DND-41 (cell line): ENCODE data around the gene CWH43.

ENCODE experiments used
- ATAC-seq: fragments of 200-7000 bp; cut with Tn5 transposase; 3 replicates; pipeline ENCODE4 v1.9.1; 2021; ENCODE audit warnings: low read depth; ENCODE audit not compliant: insufficient read depth
- DNase-seq: peaks from one replicate; pipeline ENCODE4 v3.0.0-alpha.2; 2020
- H2AFZ ChIP-seq: 2 replicates; pipeline ENCODE4 v1.6.0; 2012; ENCODE audit warnings: low read depth, low read length
- H3K27ac ChIP-seq: 2 replicates; pipeline ENCODE4 v1.5.1; 2012; ENCODE audit warnings: low read length, inconsistent platforms
- H3K27me3 ChIP-seq: fragments of 200-600 bp; sonication (generic); 2 replicates; pipeline ENCODE4 v1.6.0; 2012; ENCODE audit warnings: low read length, mild to moderate bottlenecking, inconsistent platforms; ENCODE audit not compliant: insufficient read depth, poor library complexity
- H3K36me3 ChIP-seq: 2 replicates; pipeline ENCODE4 v1.5.1; 2012; ENCODE audit warnings: low read length, inconsistent platforms; ENCODE audit not compliant: insufficient read depth
- H3K4me1 ChIP-seq: 2 replicates; pipeline ENCODE4 v1.5.1; 2012; ENCODE audit warnings: mild to moderate bottlenecking, low read length; ENCODE audit not compliant: insufficient read depth
- H3K4me2 ChIP-seq: 2 replicates; pipeline ENCODE4 v1.6.0; 2012; ENCODE audit warnings: mild to moderate bottlenecking, moderate library complexity, low read length, inconsistent platforms; ENCODE audit not compliant: insufficient read depth
- H3K4me3 ChIP-seq, 2 experiments: fragments of 200-600 bp in 1 of 2; shearing (Covaris generic) in 1 of 2; 2 replicates each; pipeline ENCODE4 v1.5.1; 2012 to 2016; ENCODE audit warnings: inconsistent platforms in 2 of 2, low read length in 2 of 2, mild to moderate bottlenecking in 2 of 2, low read depth in 1 of 2, moderate library complexity in 1 of 2
- H3K79me2 ChIP-seq: 2 replicates; pipeline ENCODE4 v1.6.0; 2012; ENCODE audit warnings: low read length, inconsistent platforms; ENCODE audit not compliant: insufficient read depth
- H3K9ac ChIP-seq: 2 replicates; pipeline ENCODE4 v1.6.0; 2012; ENCODE audit warnings: low read depth, mild to moderate bottlenecking, inconsistent platforms, low read length, moderate library complexity
- H3K9me3 ChIP-seq: 2 replicates; pipeline ENCODE4 v1.5.1; 2012; ENCODE audit warnings: low read length, moderate library complexity, mild to moderate bottlenecking, inconsistent platforms; ENCODE audit not compliant: insufficient read depth, severe bottlenecking
- H4K20me1 ChIP-seq: 2 replicates; pipeline ENCODE4 v1.6.0; 2012; ENCODE audit warnings: low read length; ENCODE audit not compliant: insufficient read depth
- EZH2 ChIP-seq: IDR thresholded peaks from 3 replicates; pipeline ENCODE4 v1.6.1; 2012; ENCODE audit warnings: borderline replicate concordance, low read depth, mild to moderate bottlenecking, moderate library complexity, low read length, inconsistent platforms; ENCODE audit not compliant: severe bottlenecking
- TF ChIP-seq, protein P1 (sequence below): IDR thresholded peaks from 2 replicates; pipeline ENCODE4 v1.5.1; 2012; ENCODE audit warnings: borderline replicate concordance, low read length, moderate library complexity, mild to moderate bottlenecking; ENCODE audit not compliant: poor library complexity, severe bottlenecking; ENCODE audit errors: extremely low read depth

CWH43 gene

DNA sequence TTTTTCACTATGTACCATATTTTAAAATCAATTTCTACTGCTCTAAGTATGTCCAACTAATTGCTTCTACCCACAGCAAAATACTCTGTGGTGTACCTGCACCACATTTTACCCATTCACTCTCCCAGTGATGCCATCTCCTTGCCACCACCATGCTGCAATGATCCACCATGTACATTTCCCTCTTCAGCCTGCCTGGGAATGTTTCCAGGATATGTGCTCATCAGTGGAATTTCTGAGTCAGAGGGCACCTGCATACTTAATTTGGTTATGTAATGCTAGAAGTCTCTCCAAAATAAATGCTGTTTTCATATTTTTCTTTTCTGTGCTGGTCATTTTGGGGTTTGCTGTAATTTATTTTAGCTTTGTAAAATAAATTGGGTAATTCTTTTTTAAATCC is 46.3 kb upstream of the CWH43 start:
- TF ChIP-seq, protein P1, sequence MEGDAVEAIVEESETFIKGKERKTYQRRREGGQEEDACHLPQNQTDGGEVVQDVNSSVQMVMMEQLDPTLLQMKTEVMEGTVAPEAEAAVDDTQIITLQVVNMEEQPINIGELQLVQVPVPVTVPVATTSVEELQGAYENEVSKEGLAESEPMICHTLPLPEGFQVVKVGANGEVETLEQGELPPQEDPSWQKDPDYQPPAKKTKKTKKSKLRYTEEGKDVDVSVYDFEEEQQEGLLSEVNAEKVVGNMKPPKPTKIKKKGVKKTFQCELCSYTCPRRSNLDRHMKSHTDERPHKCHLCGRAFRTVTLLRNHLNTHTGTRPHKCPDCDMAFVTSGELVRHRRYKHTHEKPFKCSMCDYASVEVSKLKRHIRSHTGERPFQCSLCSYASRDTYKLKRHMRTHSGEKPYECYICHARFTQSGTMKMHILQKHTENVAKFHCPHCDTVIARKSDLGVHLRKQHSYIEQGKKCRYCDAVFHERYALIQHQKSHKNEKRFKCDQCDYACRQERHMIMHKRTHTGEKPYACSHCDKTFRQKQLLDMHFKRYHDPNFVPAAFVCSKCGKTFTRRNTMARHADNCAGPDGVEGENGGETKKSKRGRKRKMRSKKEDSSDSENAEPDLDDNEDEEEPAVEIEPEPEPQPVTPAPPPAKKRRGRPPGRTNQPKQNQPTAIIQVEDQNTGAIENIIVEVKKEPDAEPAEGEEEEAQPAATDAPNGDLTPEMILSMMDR = no peak
- no peak for TF ChIP-seq EZH2
- Histone ChIP-seq H3K9me3 (no peaks in the 10 kb centered on the region), H4K20me1 (no peaks in the 10 kb centered on the region), H3K9ac (no peak overlapping the region), H2AFZ (no peak overlapping the region), H3K4me1 (no peaks in the 10 kb centered on the region), H3K36me3 (no peaks in the 10 kb centered on the region), H3K79me2 (no peaks in the 10 kb centered on the region), H3K27ac (no peak overlapping the region), H3K4me3 (no peak overlapping the region), H3K27me3 (peaks cover 6% of the 10 kb centered on the region), H3K4me2 (no peak overlapping the region)
- ATAC-seq = no peak
- no peak for DNase-seq

DNA sequence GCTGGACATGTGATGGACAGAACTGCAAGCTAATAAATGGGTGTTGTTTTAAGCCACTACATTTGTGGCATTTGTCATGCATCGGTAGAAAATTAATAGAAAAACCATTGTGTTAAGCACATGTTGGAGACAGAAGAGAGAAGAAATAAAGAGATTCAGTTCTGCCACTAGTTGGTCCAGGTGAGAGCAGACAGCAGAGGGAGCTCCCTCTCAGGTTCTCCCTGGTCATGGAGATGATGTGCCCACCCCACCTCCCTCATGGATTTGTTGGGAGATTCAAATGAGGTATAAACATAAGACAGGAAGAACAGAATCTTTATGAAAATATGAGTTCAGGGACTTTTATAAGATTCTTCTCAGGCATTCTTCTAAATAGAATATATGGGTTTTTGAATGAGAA is 42.7 kb upstream of the CWH43 start:
- ATAC-seq = no peak
- H2AFZ ChIP-seq = no peak overlapping the region
- H3K9me3 ChIP-seq = no peaks in the 10 kb centered on the region
- H4K20me1 ChIP-seq = no peaks in the 10 kb centered on the region
- no peaks in the 10 kb centered on the region for H3K36me3 ChIP-seq
- no peak overlapping the region for H3K4me2 ChIP-seq
- H3K9ac ChIP-seq = no peak overlapping the region
- TF ChIP-seq, protein P1 = peak; percentile 32
- TF ChIP-seq EZH2 = no peak
- H3K79me2 ChIP-seq = no peaks in the 10 kb centered on the region
- peaks cover 6% of the 10 kb centered on the region for H3K27me3 ChIP-seq
- H3K4me1 ChIP-seq = no peaks in the 10 kb centered on the region
- no peak overlapping the region for H3K4me3 ChIP-seq
- no peak for DNase-seq
- no peak overlapping the region for H3K27ac ChIP-seq

DNA sequence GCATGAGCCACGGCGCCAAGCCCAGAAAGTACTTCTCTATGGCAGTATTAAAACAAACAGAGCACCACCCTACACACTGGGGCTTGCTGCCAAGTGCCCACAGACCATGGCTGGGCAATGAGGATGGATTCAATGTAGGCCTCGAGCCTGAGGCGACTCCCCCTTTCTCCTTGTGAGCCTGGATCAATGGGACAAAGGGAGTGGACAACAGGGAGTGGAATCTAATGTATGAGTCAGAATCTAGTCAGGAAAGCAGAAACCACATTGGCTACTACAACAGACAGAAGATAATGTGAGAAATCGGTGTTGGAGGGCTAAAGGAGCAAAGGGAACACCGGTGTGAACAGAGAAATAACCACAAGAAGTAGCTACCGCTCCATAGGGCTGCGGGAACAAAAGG is 41.8 kb upstream of the CWH43 start:
- DNase-seq = no peak
- H3K27me3 ChIP-seq = peaks cover 6% of the 10 kb centered on the region
- no peaks in the 10 kb centered on the region for H3K79me2 ChIP-seq
- no peak overlapping the region for H3K4me3 ChIP-seq
- no peaks in the 10 kb centered on the region for H3K9me3 ChIP-seq
- no peaks in the 10 kb centered on the region for H3K4me1 ChIP-seq
- no peaks in the 10 kb centered on the region for H3K36me3 ChIP-seq
- H3K27ac ChIP-seq = no peak overlapping the region
- ATAC-seq = no peak
- H3K9ac ChIP-seq = no peak overlapping the region
- TF ChIP-seq, protein P1 = no peak
- TF ChIP-seq EZH2 = no peak
- no peak overlapping the region for H3K4me2 ChIP-seq
- H4K20me1 ChIP-seq = no peaks in the 10 kb centered on the region
- H2AFZ ChIP-seq = no peak overlapping the region

DNA sequence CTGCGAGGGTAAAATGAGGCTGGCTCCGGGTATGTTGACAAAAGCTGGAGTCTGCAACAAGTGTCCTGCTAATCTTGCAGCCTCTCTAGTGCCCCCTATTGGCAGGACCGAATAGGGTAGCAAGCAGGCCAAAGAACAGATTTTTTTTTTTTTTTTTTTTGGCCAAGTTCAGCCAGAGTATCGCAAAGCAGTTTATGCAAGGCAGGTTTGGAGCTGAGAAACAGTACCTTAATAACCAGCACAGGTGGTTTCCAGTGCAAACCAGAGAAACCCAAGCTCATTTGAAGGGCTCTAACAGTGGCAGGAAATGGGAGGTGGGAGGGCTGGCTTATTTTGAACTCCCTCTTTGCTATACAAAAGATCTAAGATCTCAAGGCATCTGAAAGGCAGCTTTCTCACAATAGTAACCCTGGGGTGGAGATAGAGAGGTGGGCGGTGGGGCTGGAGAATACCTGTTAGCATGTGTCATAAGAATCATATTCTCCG is 41.3 kb upstream of the CWH43 start:
- DNase-seq (peak; percentile 39), ATAC-seq (peak; percentile 45; the same call in 1 of the 3 replicates)
- Histone ChIP-seq H3K36me3 (no peaks in the 10 kb centered on the region), H2AFZ (no peak overlapping the region), H3K4me3 (no peak overlapping the region), H3K4me1 (no peaks in the 10 kb centered on the region), H3K9me3 (no peaks in the 10 kb centered on the region), H3K4me2 (no peak overlapping the region), H4K20me1 (no peaks in the 10 kb centered on the region), H3K27ac (no peak overlapping the region), H3K79me2 (no peaks in the 10 kb centered on the region), H3K27me3 (peaks cover 6% of the 10 kb centered on the region), H3K9ac (no peak overlapping the region)
- TF ChIP-seq EZH2 = no peak
- TF ChIP-seq, protein P1 = peak; percentile 66
